ENCODE measurements around the gene DGKB.

DGKB gene

DNA sequence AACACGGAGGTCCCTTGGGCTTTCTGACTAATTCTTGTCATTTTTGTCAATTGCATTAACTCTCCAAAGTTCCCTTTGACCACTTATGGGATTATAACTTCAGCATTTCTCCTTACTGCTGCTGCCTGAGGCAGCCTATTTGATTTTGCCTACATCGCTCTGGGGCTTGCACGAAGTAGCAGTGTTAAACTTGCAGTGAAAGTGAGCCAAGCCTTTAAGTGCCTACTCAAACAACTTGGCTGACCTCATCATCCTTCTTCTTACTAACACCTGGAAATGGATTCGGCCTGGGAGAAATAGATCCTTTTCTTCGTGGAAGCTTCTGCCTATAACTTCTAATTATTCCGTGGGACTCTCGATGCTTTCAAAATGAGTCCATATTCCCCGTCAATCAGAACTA lies 76.6 kb downstream of the DGKB start:
- no peak for TF ChIP-seq CTCF (conservative IDR thresholded peaks at IDR 0.05; ENCODE audit: low read depth)
- CTCF ChIA-PET = no interaction called here
- no peak overlapping the region for H3K27ac ChIP-seq
- POLR2A ChIA-PET (ENCODE audit: low non-redundant PET) = no interaction called here
- no peak for DNase-seq (ENCODE audit: low spot score)

GRCh38 chr7:14822481-14822854 lies 80.1 kb downstream of the DGKB start:
- H3K27ac ChIP-seq = no peak overlapping the region
- TF ChIP-seq CTCF (conservative IDR thresholded peaks at IDR 0.05; ENCODE audit: low read depth) = no peak
- CTCF ChIA-PET = no interaction called here
- no peak for DNase-seq (ENCODE audit: low spot score)
- POLR2A ChIA-PET (ENCODE audit: low non-redundant PET) = no interaction called here

DNA sequence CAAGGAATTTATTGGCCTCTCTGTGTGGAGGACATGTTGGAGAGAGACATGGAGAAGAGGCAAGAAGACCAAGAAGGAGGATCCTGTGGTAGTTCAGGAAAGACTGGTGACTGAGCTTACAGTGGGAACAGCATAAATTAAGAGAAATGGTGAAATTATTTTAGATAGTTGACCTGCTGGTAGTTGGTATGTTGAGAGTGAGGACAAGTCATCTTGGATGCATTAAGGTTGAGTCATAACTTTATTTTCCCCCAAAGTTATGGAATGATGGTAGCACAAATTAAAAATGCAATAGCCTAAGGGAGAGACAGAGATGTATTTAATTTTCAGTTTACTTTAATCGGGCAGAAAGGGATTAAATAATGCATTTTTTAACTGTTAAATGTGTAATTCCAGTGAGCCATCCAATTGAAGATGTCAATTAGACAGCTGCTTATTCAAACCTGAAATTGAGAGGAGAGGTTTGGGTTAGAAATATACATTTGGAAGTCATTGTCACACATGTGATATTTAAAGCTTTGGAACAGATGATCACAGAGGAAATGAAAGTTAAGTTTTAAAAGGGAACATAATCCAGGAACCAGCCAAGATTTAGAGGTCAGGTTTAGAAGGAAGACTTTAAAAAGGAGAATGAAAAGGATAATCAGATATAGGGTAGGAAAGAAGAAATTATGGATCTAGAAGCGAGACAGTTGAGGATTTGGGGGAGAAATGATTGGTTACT lies 80.6 kb downstream of the DGKB start:
- H3K27ac ChIP-seq = no peak overlapping the region
- ChIA-PET CTCF (no interaction called here), POLR2A (ENCODE audit: low non-redundant PET) (no interaction called here)
- no peak for TF ChIP-seq CTCF (conservative IDR thresholded peaks at IDR 0.05; ENCODE audit: low read depth)
- DNase-seq (ENCODE audit: low spot score) = no peak

GRCh38 chr7:14818871-14819270 lies 83.7 kb downstream of the DGKB start:
- no peak for TF ChIP-seq CTCF (conservative IDR thresholded peaks at IDR 0.05; ENCODE audit: low read depth)
- no peak for DNase-seq (ENCODE audit: low spot score)
- POLR2A ChIA-PET (ENCODE audit: low non-redundant PET) = no interaction called here
- H3K27ac ChIP-seq = no peak overlapping the region
- CTCF ChIA-PET = no interaction called here

GRCh38 chr7:14817829-14818614 lies 84.5 kb downstream of the DGKB start:
- TF ChIP-seq CTCF (conservative IDR thresholded peaks at IDR 0.05; ENCODE audit: low read depth) = no peak
- DNase-seq (ENCODE audit: low spot score) = no peak
- ChIA-PET POLR2A (ENCODE audit: low non-redundant PET) (no interaction called here), CTCF (no interaction called here)
- H3K27ac ChIP-seq = no peak overlapping the region

- no peak overlapping the region for H3K27ac ChIP-seq
- CTCF ChIA-PET = interaction anchor here (0.6 kb wide), 1 partner anchor 52 kb away, joined by 3 read pairs; no protein-coding TSS in a partner anchor
- POLR2A ChIA-PET (ENCODE audit: low non-redundant PET) = no interaction called here
- DNase-seq (ENCODE audit: low spot score) = no peak
- no peak for TF ChIP-seq CTCF (conservative IDR thresholded peaks at IDR 0.05; ENCODE audit: low read depth)
These were observed 95.0 kb downstream of the DGKB start for GRCh38 chr7:14807507-14807906.

All from RWPE1 (cell line).